Sigmoid colon (tissue), 4 donors: ENCODE measurements around the gene RBKS.
A peak's percentile ranks its signal among the peaks of the same experiment; 100 is the strongest.

ENCODE experiments used
- EP300 ChIP-seq, 4 donors: sonication (generic); formaldehyde crosslinking; IDR thresholded peaks; one replicate each; pipeline ENCODE4 v1.6.1; 2017; ENCODE audit warnings: antibody characterized with exemption in 4 of 4
- POLR2A ChIP-seq, 2 donors: fragments of 450-650 bp; IDR thresholded peaks; one replicate each; pipeline ENCODE4 v1.6.1; 2016; ENCODE audit warnings: antibody characterized with exemption in 2 of 2, mild to moderate bottlenecking in 2 of 2, moderate library complexity in 2 of 2
- POLR2AphosphoS5 ChIP-seq, 4 donors: sonication (generic); formaldehyde crosslinking; IDR thresholded peaks; one replicate each; pipeline ENCODE4 v1.6.1; 2017; ENCODE audit warnings: antibody characterized with exemption in 4 of 4
- TF ChIP-seq, protein P1 (sequence below), 4 experiments: fragments of 450-650 bp in 3 of 4; fragments of 200-600 bp in 1 of 4; IDR thresholded peaks; one replicate each; pipeline ENCODE4 v1.5.1; 2016 to 2019; ENCODE audit warnings: antibody characterized with exemption in 4 of 4, mild to moderate bottlenecking in 3 of 4, moderate library complexity in 2 of 4

DNA sequence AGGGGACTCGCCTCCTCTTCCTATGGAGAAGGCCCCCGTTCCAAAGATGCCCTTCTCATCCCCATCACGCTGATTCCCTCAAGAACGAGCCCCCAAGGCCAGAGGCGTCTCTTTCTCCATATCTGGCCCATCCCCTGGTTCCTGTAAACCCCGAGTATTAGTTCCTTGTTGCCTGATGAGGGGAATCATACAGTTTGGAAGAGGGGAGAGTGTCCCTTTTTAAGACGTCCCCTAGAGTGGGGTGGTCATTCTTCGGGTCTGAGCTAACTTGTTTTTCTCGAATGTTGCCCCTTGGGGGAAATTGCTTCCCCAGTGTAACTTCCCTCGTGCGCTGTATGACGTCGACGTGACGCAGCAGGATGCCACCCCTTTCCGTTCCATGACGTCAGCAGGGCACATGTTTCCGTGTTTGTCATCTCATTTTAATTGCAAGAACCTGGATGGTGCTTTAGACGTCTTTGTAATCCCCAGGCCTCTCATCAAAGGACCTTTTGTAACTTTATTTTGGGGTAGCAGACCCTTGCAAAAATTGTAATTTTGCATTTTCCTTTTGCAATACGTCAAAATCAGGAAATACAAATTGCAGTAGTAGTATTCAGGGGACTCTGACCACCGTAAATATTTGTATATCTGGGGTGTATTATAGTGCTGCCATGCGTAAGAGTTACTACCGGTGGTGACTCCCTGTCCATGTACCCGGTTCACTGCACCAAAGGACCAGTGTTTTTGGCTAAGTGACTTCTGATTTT, 911 bp upstream of the RBKS start:
- TF ChIP-seq POLR2A (IDR thresholded peaks at IDR 0.05), result peak in 1 of 2 donors; percentile 4
- peak; percentile 86 to 98 (median 96) for TF ChIP-seq EP300 (IDR thresholded peaks at IDR 0.05)
- TF ChIP-seq, protein P1, sequence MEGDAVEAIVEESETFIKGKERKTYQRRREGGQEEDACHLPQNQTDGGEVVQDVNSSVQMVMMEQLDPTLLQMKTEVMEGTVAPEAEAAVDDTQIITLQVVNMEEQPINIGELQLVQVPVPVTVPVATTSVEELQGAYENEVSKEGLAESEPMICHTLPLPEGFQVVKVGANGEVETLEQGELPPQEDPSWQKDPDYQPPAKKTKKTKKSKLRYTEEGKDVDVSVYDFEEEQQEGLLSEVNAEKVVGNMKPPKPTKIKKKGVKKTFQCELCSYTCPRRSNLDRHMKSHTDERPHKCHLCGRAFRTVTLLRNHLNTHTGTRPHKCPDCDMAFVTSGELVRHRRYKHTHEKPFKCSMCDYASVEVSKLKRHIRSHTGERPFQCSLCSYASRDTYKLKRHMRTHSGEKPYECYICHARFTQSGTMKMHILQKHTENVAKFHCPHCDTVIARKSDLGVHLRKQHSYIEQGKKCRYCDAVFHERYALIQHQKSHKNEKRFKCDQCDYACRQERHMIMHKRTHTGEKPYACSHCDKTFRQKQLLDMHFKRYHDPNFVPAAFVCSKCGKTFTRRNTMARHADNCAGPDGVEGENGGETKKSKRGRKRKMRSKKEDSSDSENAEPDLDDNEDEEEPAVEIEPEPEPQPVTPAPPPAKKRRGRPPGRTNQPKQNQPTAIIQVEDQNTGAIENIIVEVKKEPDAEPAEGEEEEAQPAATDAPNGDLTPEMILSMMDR (IDR thresholded peaks at IDR 0.05), result no peak
- TF ChIP-seq POLR2AphosphoS5 (IDR thresholded peaks at IDR 0.05), result peak in 2 of 4 donors; percentile 80 to 88
